ENCODE measurements around the gene CFAP74. TPM values are rescaled to one million over a fixed set of nuclear protein-coding genes. Genes with fewer than 3 reads are reported as not detected.
A peak's percentile ranks its signal among the peaks of the same experiment; 100 is the strongest.

Gene CFAP74
- total and polyA plus RNA-seq, 2 of the 13 experiments (the other 11 are each of a cell fraction or from before 2014, with no cell fraction given) = 0.27 to 0.62 TPM

DNA sequence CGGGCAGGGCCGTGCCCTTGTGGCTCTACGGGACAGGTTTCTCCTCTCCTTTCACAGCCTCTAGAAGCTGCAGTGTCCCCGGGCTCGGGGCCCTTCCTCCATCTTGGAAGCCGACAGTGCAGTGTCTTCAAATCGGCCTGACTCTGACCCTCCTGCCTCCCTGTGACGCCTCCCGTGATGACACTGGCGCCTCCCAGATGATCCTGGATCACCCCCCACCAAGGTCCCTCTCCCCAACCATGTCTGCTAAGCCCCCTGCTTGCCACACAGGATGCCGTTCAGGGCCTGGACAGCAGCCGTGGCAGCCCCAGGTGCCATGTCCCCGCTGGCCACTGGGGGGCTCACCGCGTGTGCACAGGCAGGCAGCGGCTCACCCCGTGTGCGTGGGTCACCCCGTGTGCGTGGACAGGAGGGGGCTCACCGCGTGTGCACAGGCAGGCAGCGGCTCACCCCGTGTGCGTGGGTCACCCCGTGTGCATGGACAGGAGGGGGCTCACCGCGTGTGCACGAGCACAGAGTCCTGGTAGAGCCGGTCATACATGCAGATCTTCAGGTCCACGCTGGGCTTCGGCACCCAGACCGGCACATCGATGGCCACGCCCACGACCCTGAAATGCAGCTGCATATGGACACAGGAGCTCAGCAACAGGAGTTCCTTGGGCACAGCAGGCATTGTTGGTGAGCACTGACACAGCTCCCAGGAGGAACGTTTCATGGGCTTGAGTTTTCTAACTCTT, 59.6 kb downstream of the CFAP74 start (continued):
- TF ChIP-seq, protein P1, sequence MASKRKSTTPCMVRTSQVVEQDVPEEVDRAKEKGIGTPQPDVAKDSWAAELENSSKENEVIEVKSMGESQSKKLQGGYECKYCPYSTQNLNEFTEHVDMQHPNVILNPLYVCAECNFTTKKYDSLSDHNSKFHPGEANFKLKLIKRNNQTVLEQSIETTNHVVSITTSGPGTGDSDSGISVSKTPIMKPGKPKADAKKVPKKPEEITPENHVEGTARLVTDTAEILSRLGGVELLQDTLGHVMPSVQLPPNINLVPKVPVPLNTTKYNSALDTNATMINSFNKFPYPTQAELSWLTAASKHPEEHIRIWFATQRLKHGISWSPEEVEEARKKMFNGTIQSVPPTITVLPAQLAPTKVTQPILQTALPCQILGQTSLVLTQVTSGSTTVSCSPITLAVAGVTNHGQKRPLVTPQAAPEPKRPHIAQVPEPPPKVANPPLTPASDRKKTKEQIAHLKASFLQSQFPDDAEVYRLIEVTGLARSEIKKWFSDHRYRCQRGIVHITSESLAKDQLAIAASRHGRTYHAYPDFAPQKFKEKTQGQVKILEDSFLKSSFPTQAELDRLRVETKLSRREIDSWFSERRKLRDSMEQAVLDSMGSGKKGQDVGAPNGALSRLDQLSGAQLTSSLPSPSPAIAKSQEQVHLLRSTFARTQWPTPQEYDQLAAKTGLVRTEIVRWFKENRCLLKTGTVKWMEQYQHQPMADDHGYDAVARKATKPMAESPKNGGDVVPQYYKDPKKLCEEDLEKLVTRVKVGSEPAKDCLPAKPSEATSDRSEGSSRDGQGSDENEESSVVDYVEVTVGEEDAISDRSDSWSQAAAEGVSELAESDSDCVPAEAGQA (IDR thresholded peaks at IDR 0.05; ENCODE audit: low read depth) = no peak
- TF ChIP-seq, protein P1 (CRISPR knock-in tag; IDR thresholded peaks at IDR 0.05; ENCODE audit: borderline replicate concordance) = no peak
- TF ChIP-seq SNAI1 (CRISPR knock-in tag; IDR thresholded peaks at IDR 0.05; ENCODE audit: borderline replicate concordance) (no peak; the same call in 1 of the 2 replicates), ZNF224 (CRISPR knock-in tag; IDR thresholded peaks at IDR 0.05) (no peak), GATA4 (IDR thresholded peaks at IDR 0.05; ENCODE audit: borderline replicate concordance, low read depth) (no peak), ZNF766 (CRISPR knock-in tag; IDR thresholded peaks at IDR 0.05; ENCODE audit: borderline replicate concordance) (no peak), ZNF296 (CRISPR knock-in tag; conservative IDR thresholded peaks at IDR 0.05) (no peak), ARNT2 (CRISPR knock-in tag; IDR thresholded peaks at IDR 0.05; ENCODE audit: low read depth) (peak; percentile 68; the same call in 1 of the 2 replicates), FOXM1 (CRISPR knock-in tag; IDR thresholded peaks at IDR 0.05) (no peak), ATF7-NPFF (CRISPR knock-in tag; IDR thresholded peaks at IDR 0.05; ENCODE audit: low read depth) (peak; percentile 48), ZBTB7A (CRISPR knock-in tag; IDR thresholded peaks at IDR 0.05) (peak; percentile 96), TAF1 (CRISPR knock-in tag; IDR thresholded peaks at IDR 0.05) (peak; percentile 62), ZNF180 (CRISPR knock-in tag; IDR thresholded peaks at IDR 0.05; ENCODE audit: borderline replicate concordance, low read depth) (no peak)
- TF ChIP-seq, protein P2, sequence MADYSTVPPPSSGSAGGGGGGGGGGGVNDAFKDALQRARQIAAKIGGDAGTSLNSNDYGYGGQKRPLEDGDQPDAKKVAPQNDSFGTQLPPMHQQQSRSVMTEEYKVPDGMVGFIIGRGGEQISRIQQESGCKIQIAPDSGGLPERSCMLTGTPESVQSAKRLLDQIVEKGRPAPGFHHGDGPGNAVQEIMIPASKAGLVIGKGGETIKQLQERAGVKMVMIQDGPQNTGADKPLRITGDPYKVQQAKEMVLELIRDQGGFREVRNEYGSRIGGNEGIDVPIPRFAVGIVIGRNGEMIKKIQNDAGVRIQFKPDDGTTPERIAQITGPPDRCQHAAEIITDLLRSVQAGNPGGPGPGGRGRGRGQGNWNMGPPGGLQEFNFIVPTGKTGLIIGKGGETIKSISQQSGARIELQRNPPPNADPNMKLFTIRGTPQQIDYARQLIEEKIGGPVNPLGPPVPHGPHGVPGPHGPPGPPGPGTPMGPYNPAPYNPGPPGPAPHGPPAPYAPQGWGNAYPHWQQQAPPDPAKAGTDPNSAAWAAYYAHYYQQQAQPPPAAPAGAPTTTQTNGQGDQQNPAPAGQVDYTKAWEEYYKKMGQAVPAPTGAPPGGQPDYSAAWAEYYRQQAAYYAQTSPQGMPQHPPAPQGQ (CRISPR knock-in tag; IDR thresholded peaks at IDR 0.05; ENCODE audit: borderline replicate concordance) = no peak
- TF ChIP-seq, protein P3, sequence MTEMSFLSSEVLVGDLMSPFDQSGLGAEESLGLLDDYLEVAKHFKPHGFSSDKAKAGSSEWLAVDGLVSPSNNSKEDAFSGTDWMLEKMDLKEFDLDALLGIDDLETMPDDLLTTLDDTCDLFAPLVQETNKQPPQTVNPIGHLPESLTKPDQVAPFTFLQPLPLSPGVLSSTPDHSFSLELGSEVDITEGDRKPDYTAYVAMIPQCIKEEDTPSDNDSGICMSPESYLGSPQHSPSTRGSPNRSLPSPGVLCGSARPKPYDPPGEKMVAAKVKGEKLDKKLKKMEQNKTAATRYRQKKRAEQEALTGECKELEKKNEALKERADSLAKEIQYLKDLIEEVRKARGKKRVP (CRISPR knock-in tag; IDR thresholded peaks at IDR 0.05) = no peak
- TF ChIP-seq, protein P4, sequence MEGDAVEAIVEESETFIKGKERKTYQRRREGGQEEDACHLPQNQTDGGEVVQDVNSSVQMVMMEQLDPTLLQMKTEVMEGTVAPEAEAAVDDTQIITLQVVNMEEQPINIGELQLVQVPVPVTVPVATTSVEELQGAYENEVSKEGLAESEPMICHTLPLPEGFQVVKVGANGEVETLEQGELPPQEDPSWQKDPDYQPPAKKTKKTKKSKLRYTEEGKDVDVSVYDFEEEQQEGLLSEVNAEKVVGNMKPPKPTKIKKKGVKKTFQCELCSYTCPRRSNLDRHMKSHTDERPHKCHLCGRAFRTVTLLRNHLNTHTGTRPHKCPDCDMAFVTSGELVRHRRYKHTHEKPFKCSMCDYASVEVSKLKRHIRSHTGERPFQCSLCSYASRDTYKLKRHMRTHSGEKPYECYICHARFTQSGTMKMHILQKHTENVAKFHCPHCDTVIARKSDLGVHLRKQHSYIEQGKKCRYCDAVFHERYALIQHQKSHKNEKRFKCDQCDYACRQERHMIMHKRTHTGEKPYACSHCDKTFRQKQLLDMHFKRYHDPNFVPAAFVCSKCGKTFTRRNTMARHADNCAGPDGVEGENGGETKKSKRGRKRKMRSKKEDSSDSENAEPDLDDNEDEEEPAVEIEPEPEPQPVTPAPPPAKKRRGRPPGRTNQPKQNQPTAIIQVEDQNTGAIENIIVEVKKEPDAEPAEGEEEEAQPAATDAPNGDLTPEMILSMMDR (CRISPR knock-in tag; IDR thresholded peaks at IDR 0.05) = peak; percentile 100
- TF ChIP-seq, protein P5, sequence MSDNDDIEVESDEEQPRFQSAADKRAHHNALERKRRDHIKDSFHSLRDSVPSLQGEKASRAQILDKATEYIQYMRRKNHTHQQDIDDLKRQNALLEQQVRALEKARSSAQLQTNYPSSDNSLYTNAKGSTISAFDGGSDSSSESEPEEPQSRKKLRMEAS (IDR thresholded peaks at IDR 0.05) = peak; percentile 69

Measured in HepG2 (cell line).